ENCODE measurements around the gene CIB1.
"Not testable (repeated sequence)": the region's sequence is repeated elsewhere in the genome, so short reads cannot be mapped to it uniquely, and the experiment has no call there.

The CIB1 gene

GRCh38 chr15:90191344-90191687 is 42.4 kb downstream of the CIB1 start:
- no peak for DNase-seq

GRCh38 chr15:90190606-90191343 is 43.0 kb downstream of the CIB1 start:
- DNase-seq = no peak

- no peak for DNase-seq
Measured at GRCh38 chr15:90189781-90190467, 43.8 kb downstream of the CIB1 start.

- DNase-seq = peak; percentile 73 to 77
Measured at GRCh38 chr15:90188914-90189748, 44.6 kb downstream of the CIB1 start.

GRCh38 chr15:90188065-90188464 is 45.7 kb downstream of the CIB1 start:
- DNase-seq = not testable (repeated sequence)

- DNase-seq = no peak
Measured at GRCh38 chr15:90187257-90187868, 46.4 kb downstream of the CIB1 start.

GRCh38 chr15:90184786-90185704 is 48.7 kb downstream of the CIB1 start:
- DNase-seq = peak in 1 of 2 donors; percentile 12

GRCh38 chr15:90184119-90184785 is 49.5 kb downstream of the CIB1 start:
- DNase-seq = no peak

GRCh38 chr15:90181776-90182175 is 52.0 kb downstream of the CIB1 start:
- no peak for DNase-seq

Data from inflammatory macrophage treated with lipopolysaccharide for 1 hour (primary cell).